Epithelial cell of esophagus (primary cell): ENCODE measurements around the gene ANKRD63.
A peak's percentile ranks its signal among the peaks of the same experiment; 100 is the strongest.

ENCODE experiments used
- DNase-seq: peaks from one replicate; pipeline ENCODE4 v3.0.0; 2010; ENCODE audit warnings: low read depth
- H3K4me3 ChIP-seq: 2 replicates; pipeline ENCODE4 v1.5.1; 2011; ENCODE audit warnings: mild to moderate bottlenecking, low read length, control low read depth
- CTCF ChIP-seq: IDR thresholded peaks from 2 replicates; pipeline ENCODE4 v1.5.1; 2011; ENCODE audit warnings: low read depth, mild to moderate bottlenecking, low read length, control low read depth, inconsistent platforms; ENCODE audit not compliant: insufficient read depth; ENCODE audit errors: missing control alignments

ANKRD63 gene

DNA sequence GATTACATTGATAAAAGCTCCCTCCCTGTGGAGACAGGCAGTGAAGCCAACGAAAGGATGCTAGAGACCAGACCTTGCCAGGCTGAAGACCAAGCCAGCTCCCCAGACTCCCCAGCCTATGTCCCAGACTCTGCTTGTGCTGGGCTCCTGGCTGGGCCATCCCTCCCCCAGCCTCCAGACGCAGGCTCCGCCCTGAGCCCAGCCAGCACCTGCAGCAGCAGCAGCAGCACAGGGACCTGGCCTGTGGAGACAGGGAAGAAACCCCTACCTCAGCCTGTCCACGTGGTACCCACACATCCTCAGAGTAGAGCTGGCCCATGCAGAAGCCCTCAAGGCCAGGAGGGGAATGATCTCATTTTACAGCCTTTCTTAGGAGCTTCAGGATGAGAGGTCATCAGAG is 13.3 kb downstream of the ANKRD63 start:
- H3K4me3 ChIP-seq = no peak overlapping the region
- no peak for TF ChIP-seq CTCF
- DNase-seq = no peak

DNA sequence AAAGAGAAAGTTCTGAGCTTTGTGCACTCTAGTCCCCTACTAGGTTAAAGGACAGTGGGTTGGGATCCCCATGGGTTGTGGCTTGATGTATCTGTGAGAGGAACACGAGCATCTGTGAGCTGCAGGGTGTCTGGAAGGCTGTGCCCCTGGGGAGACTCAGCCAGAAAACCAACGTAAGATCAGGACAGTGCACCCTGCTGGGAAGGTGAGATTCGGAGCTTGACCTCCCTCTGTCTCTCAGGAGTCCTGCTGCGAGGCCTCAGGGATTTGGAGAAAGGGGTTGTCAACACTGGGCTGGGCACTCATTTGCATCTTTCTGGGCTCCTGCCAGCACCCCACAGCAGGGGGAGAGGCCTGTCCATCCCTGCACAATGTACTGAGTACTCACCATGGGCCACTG is 15.2 kb downstream of the ANKRD63 start:
- TF ChIP-seq CTCF = no peak
- DNase-seq = no peak
- no peak overlapping the region for H3K4me3 ChIP-seq

DNA sequence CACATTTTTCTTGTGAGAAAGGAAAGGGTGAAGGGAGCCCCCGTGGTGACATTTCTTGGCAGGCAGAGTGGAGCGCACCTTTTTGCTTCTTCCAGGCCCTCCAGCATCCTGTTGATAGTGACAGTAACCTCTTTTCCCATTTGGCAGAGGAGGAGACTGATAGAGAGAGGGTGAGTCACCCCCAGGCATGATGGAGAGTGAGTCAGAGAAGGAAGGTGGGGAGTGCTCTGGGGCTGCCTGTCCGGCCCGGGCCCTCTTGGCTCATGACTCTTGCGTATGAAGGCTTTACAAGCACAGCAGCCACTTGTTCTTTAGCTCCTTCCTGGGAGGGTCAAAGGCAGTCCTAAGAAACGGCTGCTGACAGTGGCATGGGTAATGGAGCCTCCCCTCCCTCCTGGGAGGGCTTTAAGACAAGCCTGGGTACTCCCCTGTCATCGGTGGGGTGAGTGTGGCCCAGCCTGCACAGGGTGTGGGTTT is 16.0 kb downstream of the ANKRD63 start:
- TF ChIP-seq CTCF = no peak
- no peak overlapping the region for H3K4me3 ChIP-seq
- DNase-seq = peak; percentile 82

GRCh38 chr15:40265875-40266274 is 17.0 kb downstream of the ANKRD63 start:
- no peak overlapping the region for H3K4me3 ChIP-seq
- TF ChIP-seq CTCF = no peak
- DNase-seq = no peak

DNA sequence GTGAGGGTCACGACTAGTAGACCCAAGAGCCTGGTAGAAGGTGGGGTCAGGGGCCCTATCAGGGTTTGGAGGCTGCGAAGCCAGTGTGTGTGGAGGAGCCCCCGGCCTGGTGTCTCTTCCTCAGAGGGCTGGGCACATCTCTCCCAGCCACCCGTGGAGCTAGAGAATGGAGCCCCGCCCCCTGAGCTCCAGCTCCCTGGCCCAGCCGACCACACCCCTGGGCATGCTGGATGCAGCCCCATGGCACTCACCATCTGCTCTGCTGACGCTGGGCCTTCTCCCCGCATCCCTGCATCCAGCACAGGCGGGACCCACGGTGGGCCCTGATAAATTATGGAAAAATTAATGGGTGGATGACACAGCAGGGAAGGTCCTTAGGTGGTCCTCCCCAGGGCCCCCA is 17.5 kb downstream of the ANKRD63 start:
- DNase-seq = no peak
- TF ChIP-seq CTCF = no peak
- H3K4me3 ChIP-seq = no peak overlapping the region

- no peak for DNase-seq
- TF ChIP-seq CTCF = no peak
- no peak overlapping the region for H3K4me3 ChIP-seq
Measured at GRCh38 chr15:40264321-40265153, 18.3 kb downstream of the ANKRD63 start.
